Activated CD4-positive, alpha-beta T cell treated with anti-CD3 and anti-CD28 coated beads for 1 hour (primary cell): ENCODE data around the gene CHST4.
"Not testable (repeated sequence)": the region's sequence is repeated elsewhere in the genome, so short reads cannot be mapped to it uniquely, and the experiment has no call there.

Source experiments
- DNase-seq: peaks from one replicate; pipeline ENCODE4 v3.0.0-alpha.2; 2020

The CHST4 gene

DNA sequence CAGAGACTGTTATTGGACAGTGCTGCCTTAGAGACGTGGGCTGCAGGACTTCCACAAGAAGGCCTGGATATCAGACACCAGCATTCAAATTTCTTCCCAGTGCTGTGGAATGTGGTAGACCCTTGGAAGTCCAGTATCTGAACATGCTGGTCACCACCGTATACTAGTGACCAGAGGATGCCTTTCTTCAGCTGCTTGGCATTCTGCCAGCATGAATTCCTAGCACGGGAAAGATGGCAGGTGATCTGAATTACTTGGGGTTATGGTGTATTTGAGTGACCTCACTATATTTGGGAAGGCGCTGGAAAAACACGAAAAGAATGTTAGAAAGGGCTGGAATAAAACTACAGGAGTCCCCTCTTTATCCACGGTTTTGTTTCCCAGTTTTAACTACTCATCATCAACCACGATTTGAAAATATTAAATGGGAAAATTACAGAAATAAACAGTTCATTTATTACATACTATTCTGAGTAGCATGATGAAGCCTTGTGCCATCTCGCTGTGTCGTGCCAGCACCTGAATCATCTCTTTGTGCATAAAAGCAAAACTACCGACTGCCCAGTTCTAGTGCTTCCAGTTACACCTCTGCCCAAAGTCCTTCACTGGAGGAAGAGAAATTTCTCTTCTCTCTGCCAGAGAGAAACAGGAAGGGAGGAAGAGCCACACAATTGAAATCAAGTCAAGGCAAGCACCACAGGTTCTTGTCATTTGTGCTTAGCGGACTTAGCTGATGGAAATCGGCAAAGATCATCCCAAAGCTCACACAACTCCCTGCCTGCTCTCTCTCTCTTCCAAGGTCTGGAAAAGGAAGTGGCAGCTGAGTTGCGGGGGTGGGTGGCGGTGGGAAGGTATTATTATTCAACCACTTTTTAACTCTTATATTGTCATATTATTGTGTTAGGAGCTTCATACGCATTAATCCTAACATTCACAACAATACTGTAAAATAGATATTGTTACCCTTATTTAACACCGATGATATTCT, 1.4 kb upstream of the CHST4 start:
- no peak for DNase-seq

GRCh38 chr16:71528257-71528656, 2.0 kb downstream of the CHST4 start:
- no peak for DNase-seq

DNA sequence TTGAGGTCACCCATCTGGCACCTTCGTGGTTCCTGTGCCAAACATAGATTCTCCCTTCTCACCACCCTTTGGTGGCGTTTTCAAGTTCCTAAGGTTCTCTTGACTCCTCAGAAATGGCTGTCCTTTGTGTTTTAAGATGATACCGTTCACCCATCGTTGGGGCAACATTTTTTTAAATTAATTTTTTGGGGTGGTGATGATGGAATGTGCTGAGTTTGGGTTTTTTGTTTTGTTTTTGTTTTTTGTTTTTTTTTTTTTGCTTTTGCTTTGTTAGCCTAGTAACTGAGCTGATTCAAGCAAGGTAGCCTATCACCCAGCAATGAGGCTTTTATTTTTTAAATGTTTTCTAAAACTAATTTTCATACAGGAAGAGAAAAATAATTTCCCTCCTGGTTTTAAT, 2.6 kb downstream of the CHST4 start:
- no peak for DNase-seq

GRCh38 chr16:71532366-71532765, 6.1 kb downstream of the CHST4 start:
- DNase-seq, result no peak

DNA sequence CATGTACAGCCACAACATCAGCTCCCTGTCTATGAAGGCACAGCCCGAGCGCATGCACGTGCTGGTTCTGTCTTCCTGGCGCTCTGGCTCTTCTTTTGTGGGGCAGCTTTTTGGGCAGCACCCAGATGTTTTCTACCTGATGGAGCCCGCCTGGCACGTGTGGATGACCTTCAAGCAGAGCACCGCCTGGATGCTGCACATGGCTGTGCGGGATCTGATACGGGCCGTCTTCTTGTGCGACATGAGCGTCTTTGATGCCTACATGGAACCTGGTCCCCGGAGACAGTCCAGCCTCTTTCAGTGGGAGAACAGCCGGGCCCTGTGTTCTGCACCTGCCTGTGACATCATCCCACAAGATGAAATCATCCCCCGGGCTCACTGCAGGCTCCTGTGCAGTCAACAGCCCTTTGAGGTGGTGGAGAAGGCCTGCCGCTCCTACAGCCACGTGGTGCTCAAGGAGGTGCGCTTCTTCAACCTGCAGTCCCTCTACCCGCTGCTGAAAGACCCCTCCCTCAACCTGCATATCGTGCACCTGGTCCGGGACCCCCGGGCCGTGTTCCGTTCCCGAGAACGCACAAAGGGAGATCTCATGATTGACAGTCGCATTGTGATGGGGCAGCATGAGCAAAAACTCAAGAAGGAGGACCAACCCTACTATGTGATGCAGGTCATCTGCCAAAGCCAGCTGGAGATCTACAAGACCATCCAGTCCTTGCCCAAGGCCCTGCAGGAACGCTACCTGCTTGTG, 10.7 kb downstream of the CHST4 start:
- DNase-seq, result no peak

- no peak for DNase-seq
These were observed 11.4 kb downstream of the CHST4 start for GRCh38 chr16:71537643-71538042.

- DNase-seq, result peak; percentile 21
These were observed 16.2 kb downstream of the CHST4 start for GRCh38 chr16:71542377-71542776.

DNA sequence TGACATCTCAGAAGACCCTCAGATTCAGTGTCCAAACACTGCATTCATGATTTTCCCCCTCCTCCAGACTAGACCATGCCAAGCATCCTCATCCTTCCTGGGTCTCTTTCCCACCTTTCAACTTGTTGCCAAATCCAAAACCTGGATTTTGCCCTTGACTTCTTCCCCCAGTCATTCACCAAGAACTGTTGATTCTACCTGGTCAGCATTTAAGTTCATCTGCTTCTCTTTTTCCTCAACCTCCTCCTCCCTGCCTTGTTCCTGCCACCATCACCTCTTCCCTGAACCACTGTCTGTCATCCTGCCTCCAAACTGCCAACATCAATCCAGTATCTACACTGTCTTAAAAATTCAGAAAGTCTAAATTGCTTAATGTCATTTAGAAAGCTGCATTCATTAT, 20.9 kb downstream of the CHST4 start:
- no peak for DNase-seq

GRCh38 chr16:71552698-71553503, 26.7 kb downstream of the CHST4 start:
- DNase-seq, result no peak

- no peak for DNase-seq
These were observed 29.1 kb downstream of the CHST4 start for GRCh38 chr16:71555230-71555891.

DNA sequence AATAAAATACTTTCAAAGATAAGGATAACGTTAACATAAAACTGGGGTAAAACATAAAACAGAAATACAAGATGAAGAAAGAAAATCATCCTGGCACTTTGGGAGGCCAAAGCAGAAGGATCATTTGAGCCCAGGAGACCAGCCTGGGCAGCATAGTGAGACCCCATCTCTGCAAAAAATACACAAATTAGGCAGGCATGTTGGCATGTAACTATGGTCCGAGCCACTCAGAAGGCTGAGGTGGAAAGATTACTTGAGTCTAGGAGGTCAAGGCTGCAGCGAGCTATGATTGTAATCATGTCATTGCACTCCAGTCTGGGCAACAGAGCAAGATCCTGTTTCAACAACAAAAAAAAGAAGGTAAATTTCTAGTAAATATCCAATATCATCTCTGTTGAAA, 31.1 kb downstream of the CHST4 start:
- DNase-seq, result no peak

DNA sequence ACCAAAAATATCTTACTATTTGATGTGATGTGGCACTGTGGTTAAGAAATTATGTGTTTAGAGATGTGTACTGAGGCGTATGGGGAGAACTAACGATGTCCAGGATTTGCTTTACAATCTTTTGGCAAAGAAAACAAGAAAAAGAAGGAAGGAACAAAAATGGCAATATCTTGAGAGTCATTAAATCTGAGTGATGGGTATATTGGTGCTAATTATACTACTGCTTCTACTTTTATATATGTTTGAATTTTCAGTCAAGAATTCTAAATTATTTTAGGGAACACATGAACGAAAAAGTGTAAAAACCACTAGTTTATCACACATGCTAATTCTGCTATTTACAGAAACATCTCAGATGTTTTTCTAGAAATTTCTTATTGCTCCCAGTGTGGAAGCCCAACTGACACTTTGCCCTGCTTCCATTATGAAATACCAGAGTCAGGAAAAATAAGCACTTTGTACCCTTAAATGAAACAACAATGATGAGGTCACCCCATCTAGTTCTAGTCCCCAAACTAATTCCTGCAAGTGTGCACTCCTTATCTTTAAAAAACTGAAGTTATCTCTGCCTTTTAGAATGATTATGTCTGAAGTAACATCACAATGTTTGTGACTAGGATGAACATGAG, 31.8 kb downstream of the CHST4 start:
- DNase-seq, result no peak

GRCh38 chr16:71559855-71560254, 33.6 kb downstream of the CHST4 start:
- no peak for DNase-seq

GRCh38 chr16:71561886-71562285, 35.7 kb downstream of the CHST4 start:
- not testable (repeated sequence) for DNase-seq

GRCh38 chr16:71562552-71562951, 36.3 kb downstream of the CHST4 start:
- DNase-seq, result no peak

DNA sequence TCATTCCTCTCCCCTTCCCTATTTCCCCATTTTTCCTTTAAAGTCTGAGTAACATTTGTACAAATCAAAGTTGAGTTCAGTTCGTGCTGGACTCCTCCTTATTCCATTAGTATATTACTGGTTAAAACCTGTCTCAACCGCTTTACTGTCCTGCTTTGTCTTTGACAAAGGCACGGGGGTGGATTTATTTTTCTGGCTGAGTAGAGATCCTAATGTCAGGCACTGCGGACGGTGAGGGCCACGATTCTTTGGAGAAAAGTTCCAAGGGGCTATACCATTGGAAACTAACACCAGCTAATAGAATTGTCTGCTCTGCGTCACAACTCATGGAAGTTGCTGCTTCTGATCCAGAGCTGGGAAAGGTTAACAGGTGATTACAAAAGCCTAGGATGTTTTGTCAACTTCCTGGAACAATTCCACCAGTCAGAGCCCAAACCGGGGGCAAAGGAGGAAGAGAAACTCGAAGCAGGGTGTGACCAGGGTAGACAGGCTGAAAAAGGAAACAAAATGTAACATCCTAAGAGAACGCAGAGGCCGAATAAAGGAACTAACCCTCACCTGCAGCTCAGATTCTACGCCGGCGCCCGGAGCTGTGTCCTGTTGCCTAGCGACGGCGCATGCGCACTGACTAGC, 38.2 kb downstream of the CHST4 start:
- no peak for DNase-seq

DNA sequence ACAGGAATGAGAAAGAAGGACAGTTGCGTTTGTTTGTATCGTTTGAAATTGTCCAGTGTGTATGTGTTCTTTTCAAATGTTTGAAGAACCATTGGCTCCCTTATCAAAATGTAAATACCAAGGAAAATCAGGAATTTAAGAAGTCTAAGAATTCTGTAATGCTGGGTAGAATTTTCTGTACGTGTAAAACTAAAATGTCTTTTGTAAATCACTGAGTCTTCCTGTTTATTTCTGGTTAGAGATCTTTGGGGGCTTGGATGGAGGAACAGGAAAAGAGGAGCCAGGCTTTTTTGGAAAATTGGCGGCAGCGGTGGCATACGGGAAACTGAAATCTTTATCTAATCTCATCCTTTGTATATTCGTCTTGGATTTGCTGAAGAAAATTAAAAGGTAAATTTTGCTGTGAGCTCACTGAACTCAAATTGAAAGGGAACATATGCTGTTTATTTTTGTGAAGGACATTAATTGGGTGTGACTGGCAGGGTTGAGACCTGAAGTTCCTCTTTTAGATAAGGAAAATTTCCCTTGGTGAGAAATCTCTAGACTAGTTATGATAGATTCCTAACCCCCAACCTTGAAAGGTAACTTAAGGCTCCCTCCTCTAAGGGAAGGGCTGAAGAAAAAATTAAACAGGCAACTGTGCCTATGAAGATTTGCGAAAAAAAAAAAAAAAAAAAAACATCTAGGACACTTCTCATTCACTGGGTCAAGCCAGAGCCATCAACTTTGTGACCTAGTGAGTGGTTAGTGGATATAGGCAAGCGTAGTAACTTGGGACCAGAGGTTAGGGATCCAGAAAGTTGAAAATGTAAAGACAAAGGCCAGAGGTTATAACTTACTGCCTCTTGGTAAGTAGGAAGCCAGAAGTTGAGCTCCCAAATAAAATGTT, 39.8 kb downstream of the CHST4 start:
- no peak for DNase-seq

- no peak for DNase-seq
These were observed 41.7 kb downstream of the CHST4 start for GRCh38 chr16:71567931-71568330.

DNA sequence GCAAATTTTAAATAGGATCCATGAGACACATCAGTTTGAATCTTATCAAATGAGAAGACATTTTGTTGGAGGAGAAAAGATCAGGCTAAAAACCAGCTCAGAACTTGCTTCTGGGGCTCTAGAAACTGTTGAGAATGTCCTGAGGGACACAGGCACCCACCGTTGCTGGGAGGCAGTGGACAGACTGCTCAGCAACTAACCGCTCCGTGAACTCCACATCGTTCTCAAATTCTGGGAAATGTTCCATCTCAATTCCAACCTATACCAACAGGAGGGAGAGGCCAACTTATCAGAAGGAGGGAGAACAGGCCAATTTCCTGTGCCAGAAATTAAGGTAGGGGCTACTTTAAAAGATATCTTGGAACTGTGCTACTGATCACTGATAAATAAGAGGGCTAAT, 42.3 kb downstream of the CHST4 start:
- no peak for DNase-seq

GRCh38 chr16:71569621-71570020, 43.4 kb downstream of the CHST4 start:
- no peak for DNase-seq

DNA sequence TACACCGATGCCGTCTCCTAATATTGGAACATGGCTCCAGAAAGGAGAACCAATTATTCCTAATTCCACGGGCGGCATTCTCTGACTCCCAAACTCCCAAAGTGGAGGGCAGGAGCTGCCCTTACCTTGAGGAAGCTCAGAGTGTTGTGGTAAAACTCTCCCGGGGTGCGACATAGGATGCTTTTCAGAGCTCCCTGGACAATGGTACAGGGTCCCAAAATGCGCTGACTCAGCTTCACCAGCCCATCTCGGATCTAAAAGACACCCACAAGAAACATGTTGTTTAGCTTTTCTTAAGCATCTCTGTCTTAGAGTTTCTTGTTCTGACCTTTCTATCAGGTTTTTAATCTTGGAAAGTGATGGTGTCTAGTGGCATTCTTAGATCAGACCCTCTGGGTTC, 43.9 kb downstream of the CHST4 start:
- no peak for DNase-seq
